Erythroblast (primary cell): Measurements from ENCODE around the gene TMX2.

Source experiments
- GATA1 ChIP-seq: IDR thresholded peaks from 2 replicates; pipeline ENCODE4 v1.6.1; 2011; ENCODE audit warnings: low read depth, mild to moderate bottlenecking, control low read depth, low read length, moderate library complexity
- POLR2A ChIP-seq: IDR thresholded peaks from 2 replicates; pipeline ENCODE4 v1.6.1; 2011; ENCODE audit warnings: mild to moderate bottlenecking, low read length

DNA sequence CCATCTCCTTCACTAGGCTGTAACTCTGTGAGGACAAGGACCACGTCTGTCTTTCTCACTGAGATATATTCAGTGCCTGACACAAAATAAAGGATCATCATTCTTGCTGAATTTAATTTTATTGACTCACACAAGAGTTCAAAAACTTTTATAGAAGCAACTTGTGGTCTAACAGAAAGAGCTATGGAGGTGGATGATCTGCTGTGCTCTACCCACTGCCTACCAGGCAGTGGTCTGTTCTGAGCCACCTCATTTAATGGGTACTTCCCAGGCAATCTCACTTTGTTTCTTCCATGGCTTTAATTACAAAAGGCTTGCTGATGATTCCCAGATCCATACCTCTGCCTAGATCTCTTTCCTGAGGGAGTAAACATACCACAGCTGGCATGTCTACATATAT lies 34.5 kb downstream of the TMX2 start:
- TF ChIP-seq POLR2A: no peak
- no peak for TF ChIP-seq GATA1
